ENCODE data around the gene TRIM8. TPM values are rescaled to one million over a fixed set of nuclear protein-coding genes. Genes with fewer than 3 reads are reported as not detected.

TRIM8 gene
- total and polyA plus RNA-seq, 8 donors, result 40.0 to 253 (median 75.8) TPM

GRCh38 chr10:102648889-102649796, 4.9 kb downstream of the TRIM8 start:
- DNase-seq, result peak in 1 of 2 donors; percentile 55
- Histone ChIP-seq H3K4me3 (peak overlapping the region; percentile 77 to 97 (median 89)), H3K27ac (peak overlapping the region; percentile 72 to 100 (median 99)), H3K4me1 (peaks cover 60 to 90% (median 81%) of the 10 kb centered on the region in 4 donors), H3K27me3 (no peaks in the 10 kb centered on the region), H3K9me3 (no peaks in the 10 kb centered on the region), H3K36me3 (peaks cover 0 to 48% (median 42%) of the 10 kb centered on the region in 4 donors)
- WGBS, 5 donors, result 15 to 20% (median 17%) methylated on average over 14 to 25 of the region's 25 CpGs
- intact Hi-C loops (cut with DNase I; ENCODE audit: low total_unique reads), result no loop called here
- TF ChIP-seq CTCF (IDR thresholded peaks at IDR 0.05) (no peak), EP300 (IDR thresholded peaks at IDR 0.05) (no peak), POLR2AphosphoS5 (IDR thresholded peaks at IDR 0.05) (no peak), POLR2A (IDR thresholded peaks at IDR 0.05) (no peak)

GRCh38 chr10:102649797-102650654, 5.7 kb downstream of the TRIM8 start:
- TF ChIP-seq CTCF (IDR thresholded peaks at IDR 0.05) (no peak), POLR2A (IDR thresholded peaks at IDR 0.05) (no peak), EP300 (IDR thresholded peaks at IDR 0.05) (no peak), POLR2AphosphoS5 (IDR thresholded peaks at IDR 0.05) (no peak)
- H3K27me3 ChIP-seq, result no peaks in the 10 kb centered on the region
- H3K4me1 ChIP-seq, result peaks cover 60 to 91% (median 82%) of the 10 kb centered on the region in 4 donors
- 49 to 59% (median 56%) methylated on average over 11 to 12 of the region's 12 CpGs for WGBS, 5 donors
- intact Hi-C loops (cut with DNase I; ENCODE audit: low total_unique reads), result no loop called here
- H3K4me3 ChIP-seq, result peak overlapping the region; percentile 77 to 97 (median 89)
- no peaks in the 10 kb centered on the region for H3K9me3 ChIP-seq
- peaks cover 8 to 57% (median 51%) of the 10 kb centered on the region in 4 donors for H3K36me3 ChIP-seq
- peak overlapping the region; percentile 72 to 100 (median 86) for H3K27ac ChIP-seq
- DNase-seq, result no peak

GRCh38 chr10:102650655-102651454, 6.6 kb downstream of the TRIM8 start:
- Histone ChIP-seq H3K27me3 (no peaks in the 10 kb centered on the region), H3K9me3 (no peaks in the 10 kb centered on the region), H3K36me3 (peaks cover 16 to 65% (median 59%) of the 10 kb centered on the region in 4 donors), H3K4me1 (peaks cover 60 to 96% (median 89%) of the 10 kb centered on the region in 4 donors), H3K27ac (peak overlapping the region; percentile 29 to 100 (median 74)), H3K4me3 (peak overlapping the region in 1 of 4 donors; percentile 97)
- no peak for TF ChIP-seq CTCF (IDR thresholded peaks at IDR 0.05)
- no peak for TF ChIP-seq EP300 (IDR thresholded peaks at IDR 0.05)
- no peak for TF ChIP-seq POLR2AphosphoS5 (IDR thresholded peaks at IDR 0.05)
- TF ChIP-seq POLR2A (IDR thresholded peaks at IDR 0.05), result no peak
- DNase-seq, result no peak
- intact Hi-C loops (cut with DNase I; ENCODE audit: low total_unique reads), result no loop called here
- WGBS, 5 donors, result 42 to 68% (median 48%) methylated on average over 8 to 11 of the region's 11 CpGs
